Activated effector memory CD4-positive, alpha-beta T cell treated with anti-CD3 and anti-CD28 coated beads, Interleukin-2, amount 50 U/mL, for 16 hours (primary cell): ENCODE measurements around the gene PRKCD.
A peak's percentile ranks its signal among the peaks of the same experiment; 100 is the strongest.

Experiments used
- DNase-seq: peaks from one replicate; pipeline ENCODE4 v3.0.0-alpha.2; 2020

Gene PRKCD

DNA sequence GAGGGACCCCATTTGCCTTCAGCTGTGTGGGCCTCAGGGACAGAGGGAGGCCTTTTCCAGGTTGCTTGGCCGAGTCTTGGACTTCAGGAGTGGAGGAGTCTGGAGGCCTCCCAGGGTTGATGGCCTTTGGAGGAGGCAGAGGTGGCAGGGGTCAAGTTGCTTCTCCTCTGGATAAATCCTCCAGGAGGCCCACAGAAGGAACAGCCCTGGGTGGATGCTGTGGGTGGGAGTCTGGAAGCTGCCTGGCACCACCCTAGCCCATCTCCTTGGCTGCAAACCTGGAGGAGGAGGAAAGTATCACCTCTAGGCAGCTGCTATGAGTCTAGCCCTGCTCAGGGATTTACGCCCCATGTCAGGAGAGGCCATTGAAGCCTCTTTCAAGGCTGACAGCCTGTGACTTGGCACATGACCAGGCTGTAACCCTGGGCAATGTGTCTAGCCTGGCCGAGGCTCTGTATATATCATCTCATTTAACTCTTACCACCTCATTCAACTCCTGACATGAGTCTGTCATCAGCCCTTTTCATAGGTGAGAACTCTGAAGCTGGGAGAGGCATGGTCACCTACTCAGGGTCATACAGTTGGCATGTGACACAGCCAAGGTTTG is 2.9 kb upstream of the PRKCD start:
- no peak for DNase-seq

DNA sequence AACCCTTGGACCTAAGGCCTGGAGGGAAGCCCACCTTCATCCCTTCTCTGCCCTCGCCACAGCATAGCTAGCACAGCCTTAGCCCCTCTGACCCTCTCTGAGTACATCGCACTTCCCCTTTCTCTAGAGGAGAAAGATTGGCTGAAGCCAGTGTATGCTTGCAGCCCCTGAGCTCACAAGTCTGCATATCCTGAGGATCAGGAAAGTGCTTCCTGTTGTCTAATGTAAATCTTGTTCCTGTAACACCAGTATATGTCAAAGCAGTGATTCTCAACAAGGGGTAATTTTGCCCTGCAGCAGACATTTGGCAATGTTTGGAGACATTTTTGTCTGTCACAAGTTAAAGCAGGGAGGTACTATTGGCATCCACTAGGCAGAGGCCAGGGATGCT is 2.2 kb upstream of the PRKCD start:
- no peak for DNase-seq

DNA sequence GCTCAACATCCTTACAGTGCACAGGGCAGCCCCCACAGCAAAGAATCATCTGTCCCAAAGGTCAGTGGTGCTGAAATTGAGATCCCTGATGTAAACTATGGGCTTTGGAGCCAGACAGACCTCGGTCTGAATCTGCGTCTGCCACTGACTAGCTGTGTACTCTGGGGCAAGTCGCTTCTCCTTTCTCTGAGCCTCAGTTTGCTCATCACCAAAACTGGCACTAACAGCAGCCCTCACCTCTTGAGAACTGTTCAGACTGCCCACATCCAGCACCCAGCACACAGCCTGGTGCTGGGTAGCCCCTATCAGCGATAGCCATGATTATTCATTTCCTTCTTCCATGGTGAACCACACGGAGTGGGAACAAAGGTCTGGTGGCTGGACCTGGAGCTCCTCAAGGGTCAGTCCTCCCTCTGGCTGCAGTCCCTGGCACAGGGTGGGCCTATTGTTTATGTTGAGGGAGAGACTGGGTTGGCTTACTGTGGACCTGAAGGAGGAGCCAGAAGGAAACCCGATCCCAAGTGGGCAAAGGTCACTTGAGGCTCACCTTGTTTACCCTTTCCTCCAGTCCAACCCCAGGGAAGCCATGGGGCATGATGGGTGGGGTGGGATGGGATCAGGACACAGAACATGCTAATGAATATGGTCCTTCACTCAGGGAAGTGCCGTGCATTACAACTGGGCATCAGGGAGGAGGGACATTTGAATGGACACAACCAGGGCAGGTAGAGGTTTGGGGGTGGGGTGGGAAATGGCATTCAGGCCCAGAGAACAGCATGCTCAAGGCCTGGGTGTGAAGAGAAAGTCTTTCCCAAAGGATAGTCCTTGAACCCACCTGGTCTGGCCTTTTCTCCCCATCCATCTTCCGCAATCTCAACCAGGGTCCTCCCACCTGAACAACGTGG is 1.6 kb upstream of the PRKCD start:
- DNase-seq: no peak

DNA sequence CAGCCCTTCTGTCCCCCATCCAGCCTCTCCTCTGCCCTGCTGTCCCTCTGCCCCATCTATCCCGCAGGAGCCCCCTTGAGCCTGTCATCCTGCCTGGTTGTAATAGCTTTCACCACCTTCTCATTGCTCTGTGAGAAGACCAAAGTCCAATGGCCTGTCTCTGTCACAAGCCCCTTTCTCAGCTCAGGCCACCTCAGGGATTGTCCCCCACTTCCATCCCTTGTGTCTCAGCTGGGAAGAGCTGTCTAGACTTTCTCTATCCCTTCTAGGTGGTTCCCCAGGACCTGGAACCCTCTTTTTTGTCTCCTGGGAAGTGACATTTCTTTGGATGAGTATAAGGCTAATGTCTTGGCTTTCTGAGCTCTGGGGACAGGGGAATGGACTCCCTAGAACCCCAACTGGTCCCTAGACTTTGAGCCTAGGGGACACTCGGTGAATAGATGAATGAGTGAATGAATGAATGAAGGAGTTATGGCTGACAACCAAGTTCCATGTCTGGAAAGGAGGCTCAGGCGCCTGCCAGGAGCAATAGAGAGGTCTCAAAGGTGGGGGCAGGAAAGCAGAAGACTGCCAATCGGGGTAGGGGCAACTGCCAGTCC is 849 bp upstream of the PRKCD start:
- no peak for DNase-seq

DNA sequence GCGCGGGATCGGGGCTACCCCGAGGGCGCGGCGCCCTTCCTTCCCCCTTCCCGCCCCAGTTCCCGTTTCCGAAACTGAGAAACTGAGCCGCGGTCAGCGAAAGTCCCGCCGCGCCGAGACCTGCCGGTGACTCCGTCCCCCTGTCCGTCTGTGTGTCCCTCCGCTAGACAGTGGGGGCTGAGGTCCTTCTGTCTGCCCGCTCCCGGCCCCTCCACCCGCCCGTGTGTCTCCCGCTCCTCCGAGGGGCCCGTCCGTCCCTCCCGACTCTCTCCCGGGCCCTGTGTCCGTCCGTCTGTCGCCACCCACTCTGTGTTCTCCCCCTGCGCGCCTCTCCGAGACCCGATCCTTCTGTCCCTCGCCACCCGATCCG is 426 bp downstream of the PRKCD start:
- DNase-seq: no peak

DNA sequence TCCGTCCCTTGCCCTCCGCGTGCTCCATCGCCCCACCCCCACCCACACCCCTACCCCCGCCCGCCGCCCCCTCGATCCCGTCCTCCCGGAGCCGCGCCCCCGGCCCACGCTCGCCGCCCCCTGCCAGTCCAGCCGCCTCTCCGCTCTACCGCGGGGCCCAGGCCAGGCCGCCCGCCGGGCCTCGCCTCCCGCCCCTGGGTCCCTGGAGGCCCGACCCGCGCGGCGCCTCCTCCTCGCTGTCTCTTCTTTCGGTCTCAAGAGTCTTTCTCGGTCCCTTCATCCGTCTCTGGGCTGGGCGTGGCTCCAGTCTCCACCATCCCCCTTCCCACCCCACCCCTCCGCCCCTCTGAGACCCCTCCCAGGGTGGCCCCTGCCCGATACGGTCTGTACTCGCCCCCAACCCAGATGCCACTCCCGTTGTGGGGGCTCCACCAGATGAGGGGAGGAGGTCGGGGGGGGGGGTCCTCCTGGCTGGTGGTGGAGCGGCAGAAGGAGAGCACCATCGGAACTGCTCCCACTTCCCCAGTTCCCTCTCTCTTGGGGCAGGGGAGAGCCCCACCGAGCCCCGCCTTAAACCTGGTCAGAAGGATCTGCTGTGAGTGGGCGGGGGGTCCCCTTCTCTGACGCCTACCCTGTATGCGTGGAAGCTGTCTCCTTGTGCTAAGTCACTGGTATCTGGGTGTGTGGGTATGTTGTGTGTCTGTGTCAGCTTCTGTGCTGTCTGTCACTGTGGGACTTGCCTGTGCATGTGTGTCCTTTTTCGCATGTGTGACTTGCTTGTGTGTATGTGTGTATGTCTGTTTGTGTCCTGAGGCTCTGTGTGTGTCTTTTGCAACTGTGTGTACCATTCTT is 1.0 kb downstream of the PRKCD start:
- peak; percentile 81 for DNase-seq

DNA sequence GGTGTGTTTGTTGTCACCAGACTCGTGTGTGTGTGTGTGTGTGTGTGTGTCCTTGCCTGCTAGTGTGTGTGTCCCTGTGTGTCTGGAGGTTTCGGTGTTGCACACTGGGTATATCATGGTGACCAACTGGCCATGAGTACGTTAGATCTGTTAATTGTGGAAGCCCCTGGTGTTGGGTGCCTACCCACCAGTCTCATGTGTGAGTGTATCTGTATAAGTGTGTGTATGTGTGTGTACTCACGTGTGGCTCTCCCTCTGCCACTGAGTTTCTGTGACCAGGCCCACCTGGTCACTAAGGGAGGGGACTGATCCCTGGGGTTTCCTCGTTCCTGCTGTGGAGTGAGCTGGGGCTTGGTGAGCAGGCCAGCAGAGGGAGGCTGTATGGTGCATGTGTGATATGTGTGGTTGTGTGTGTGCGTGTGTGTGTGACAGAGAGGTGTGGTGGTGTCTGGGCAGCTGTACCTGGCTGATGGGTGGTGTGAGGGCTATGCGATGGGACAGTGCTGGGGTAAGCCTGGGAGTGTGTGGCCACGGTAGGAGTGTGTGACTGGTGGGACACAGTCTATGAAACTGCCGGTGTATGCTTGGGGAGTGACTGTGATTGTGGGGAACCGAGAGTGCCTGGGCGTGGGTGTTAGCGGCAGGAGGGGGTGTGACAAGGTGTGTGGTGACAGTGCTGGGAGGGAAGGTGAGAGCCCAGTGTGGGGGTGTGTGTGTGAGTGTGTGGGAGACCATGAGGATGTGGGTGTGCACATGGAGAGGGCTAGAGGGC is 1.8 kb downstream of the PRKCD start:
- DNase-seq: peak; percentile 82

DNA sequence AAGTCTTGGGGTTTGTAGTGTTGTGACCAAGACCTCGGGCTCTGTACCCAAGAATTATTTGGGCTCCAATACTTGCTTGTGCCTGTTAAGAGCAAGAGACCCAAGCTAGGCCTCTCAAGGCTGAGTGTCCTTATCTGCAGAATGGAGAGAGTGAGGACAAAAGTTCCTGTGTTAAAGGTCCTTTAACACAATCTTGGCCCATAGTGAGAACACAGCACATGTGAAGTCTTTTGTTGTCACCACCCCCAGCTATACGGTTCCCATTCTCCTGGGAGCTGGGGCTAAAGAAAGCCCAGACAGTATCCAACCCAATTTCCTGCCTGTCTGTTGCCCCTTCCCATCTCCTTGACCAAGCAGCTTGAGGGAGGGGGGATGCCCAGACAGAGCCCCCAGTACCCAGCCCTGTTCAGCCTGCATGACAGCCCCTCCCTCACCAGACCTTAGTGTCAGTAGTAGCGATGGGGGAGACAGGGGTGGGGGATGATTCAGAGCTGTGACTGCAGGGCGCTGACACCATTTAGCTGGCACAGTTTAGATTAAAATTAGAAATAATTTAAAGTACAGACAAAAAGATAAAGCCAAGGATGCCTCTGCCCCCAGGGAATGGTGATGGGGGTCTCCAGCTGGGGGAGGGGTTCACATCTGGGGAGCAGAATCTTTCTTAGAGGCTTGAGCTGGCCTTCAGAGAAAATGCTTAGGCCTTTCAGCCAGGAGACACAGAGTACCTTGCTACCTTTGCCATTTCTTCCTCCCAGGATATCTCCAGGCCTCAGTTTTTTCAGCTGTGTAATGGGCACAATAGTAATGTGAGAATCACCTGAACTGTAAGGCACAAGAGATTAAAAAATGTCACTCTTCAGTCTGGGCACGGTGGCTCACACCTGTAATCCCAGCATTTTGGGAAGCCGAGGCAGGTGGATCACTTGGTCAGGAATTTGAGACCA is 2.7 kb downstream of the PRKCD start:
- no peak for DNase-seq

DNA sequence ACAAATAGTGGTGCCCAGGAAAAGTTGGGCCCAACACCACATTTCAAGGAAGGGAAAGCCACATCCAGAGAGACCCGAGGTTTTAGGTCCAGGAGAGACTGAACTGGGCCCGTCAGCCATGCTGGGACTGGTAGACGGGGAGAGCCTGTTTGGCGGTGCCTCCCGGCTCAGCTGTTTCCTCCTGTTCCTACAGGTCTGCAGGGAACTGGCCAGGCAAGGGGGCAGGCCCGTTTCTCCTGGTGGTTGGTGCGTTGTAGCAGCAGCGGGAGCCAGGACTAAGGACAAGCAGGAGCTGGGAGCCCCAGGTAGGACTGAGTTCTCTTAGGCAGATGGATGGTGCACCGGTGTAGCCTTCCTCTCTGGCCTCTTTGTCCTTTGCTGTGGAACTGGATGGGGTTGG is 3.9 kb downstream of the PRKCD start:
- no peak for DNase-seq

DNA sequence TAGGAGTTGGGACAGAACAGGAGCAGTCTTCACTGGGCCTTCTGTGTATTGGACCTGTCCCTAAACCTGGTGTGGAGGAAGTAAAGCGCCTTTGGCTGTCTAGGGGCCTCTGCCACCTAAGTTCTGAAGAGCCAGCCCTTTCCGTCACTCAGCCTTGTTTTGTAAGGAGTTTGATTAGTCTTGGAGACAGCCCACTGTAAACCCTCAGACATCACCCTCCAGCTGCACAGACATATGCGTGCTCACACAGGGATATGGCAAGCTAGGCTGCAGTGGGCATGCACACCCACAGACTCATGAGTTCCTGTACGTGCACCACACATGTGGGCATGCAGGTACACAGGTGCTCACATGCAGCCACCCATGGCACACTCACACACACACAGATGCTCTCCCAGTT is 5.2 kb downstream of the PRKCD start:
- DNase-seq: no peak

DNA sequence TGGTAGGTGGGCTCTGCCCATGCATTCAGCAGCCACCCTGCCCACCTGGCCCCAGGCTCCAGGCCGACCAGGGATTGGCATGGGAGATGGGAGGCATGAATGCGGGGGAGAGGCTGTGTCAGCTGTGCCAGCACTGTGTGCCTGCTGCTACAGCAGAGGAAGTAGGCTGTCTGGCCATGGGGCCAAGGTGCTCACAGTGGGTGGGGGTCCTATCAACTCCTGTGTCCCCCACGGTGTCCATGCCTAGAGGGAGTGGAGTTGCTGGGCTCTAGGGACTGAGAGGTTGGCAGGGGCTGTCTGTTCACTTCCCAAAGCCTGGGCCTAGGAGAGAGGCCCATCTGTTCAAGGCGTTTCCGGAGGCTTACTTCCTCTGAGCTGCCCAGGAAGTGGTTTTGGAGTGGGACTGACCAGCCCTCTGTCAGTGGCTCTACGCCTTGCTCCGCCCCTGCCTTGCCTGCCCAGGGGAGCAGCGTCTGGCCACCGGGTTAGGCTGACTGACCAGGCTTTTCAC is 5.8 kb downstream of the PRKCD start:
- no peak for DNase-seq

DNA sequence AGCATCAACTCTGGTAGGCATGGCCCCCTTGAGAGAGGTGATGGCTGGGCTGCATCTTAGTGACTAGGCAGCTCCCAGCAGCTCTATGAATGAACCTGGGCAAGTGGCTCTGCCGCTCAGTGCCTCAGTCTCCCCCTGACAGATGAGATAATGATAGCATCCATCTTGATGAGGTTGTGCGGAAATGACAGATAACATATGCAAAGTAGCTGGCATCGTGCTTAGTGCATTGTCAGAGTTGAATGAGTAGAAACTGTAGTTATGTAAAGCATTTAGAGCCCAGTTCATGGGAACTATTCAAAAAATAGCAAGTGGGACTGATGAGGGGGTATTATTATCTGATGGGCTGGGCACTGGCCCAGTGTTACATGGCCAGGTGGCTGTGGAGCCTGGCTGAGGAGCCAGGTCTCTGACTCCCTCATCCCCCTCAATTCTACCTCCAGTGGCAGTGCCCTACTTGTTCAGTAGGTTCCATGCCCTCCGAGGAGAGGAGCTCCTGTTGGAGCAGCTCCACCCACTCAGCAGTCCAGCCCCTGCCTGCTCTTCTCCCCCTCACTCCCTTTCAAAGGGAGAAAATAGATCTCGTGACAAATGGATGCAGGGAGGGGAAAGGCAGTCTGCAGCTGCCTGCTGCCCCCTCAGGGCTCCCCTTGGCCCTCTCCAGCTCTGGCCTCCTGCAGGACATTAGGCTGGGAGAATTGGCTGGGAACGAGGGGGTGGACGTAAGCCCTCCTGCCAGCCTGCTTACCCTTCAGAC is 6.6 kb downstream of the PRKCD start:
- no peak for DNase-seq

DNA sequence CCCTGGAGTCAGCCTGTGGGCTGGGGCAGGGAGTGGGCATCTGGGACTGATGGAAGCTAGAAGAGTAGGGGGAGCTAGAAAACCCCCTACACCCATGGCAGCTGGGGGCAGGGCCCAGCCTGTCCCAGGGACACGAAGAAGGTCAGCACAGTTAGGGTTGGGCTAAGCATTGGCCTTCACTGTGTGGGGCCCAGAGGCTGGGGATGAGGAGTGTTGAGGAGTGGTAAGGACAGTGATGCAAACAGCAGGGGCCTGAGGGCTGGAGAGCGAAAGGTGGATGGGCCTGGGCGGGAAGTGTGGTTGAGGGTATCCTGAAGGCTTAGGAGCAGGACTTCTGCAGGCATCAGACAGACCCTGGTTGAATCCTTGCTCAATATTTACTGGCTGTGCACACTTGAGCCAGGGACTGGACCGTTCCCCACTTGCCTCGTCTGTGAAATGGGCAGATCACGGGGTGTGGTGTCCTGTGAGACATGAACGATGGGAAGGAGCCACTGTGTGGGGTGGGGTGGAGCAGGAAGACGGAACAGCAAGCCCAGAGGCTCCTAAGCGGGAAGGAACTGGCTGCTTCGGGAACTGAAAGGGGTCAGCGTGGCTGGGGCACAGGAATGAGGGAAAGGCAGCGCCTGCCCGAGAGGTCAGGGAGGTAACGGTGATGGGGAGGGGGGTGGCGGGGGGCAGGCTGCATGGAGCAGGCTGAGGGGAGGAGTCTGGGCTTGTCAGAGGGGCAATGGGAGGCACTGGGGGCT is 7.3 kb downstream of the PRKCD start:
- no peak for DNase-seq

DNA sequence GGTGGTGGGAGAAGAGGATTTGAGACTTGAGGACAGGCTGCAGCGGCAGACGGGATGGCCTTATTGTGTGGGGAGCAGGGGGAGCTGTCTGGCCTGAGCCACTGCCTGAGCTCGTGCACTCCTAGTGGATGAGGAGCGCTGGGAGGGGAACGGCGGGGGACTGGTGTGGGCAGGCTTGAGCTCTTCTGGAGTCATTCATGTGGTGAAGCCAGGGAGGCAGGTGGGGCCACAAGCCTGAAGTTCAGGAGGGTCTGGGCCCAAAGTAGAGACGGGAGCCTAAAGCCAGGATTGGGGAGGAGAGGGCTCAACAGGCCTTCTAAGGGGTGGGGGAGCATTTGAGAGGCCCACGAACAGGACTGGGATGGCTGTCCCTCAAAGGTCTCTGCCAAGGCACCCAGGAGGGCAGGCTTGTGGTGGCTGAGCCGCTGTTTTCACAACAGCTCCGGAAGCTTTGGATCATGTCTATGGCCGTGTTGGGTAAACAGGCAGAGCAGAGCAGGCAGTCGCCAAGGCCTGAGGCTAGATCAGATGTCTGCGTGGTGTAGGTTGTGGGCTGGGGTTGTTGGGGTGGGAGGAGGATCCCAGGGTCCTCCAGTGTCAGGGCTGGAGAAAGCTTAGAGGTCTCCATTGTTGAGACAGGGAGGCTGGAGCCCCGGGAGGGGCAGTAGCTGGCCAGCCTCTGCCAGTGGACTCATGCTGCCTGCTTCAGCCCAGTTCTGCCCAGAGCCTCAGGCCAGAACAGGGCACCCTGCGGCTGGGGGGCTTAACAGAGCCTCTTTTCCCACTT is 8.2 kb downstream of the PRKCD start:
- no peak for DNase-seq

DNA sequence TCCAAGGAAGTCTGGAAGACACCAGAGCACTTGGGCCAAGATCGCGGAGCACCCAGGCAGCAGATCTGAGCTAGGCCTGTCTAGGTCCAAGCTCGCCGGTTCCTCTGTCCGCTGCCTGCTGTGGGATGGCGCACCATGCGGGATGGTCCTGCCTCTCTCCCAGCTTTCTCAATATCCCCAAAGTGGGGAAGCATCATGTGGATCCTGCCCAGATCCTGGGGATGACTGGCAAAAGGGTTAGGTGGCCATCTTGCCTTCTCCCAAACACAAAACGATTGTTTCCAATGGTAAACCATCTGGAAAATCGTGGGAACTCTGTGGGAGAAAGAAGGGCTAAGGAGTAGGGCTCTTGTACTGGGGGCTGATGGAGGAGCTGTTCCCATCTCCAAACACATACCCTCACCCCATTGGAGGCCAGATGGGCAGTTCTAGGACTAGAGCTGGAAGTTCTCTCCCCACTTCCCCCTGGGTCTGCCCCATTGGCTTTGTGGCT is 8.9 kb downstream of the PRKCD start:
- DNase-seq: no peak

DNA sequence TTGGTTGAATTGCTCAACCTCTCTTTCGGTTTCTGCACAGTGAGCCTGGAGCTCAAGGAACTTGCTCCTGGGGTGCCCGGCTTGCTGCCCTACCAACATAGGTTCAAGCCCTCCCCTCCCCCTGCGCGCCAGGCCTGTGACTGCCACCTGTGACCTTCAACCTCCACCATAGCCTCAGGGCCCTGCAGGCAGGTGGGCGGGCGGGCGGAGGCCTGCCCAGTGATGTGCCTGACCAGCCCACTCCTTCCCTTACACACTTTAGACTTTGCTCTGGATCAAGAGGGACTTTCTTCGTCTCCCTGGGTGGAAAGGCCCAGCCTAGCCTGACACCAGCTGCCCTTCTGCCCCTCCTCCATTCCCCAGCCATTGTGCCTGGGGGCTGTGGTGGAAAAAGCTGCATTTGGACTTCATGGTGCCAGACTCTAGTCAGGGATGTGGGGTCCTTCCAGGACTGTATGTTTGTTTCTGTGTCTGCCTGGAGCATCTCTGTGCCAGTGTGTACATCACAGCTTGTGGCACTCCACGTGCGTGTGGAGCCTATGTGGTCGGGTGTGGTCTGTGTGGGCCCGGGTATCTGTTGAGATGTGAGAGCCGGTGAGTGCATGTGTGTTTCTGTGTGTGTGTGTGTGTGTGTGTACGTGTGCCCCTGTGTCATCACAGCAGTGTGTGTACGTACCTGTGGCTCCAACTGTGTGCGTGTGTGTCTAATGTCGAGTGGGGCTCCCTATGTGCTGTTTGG is 9.5 kb downstream of the PRKCD start:
- DNase-seq: no peak

DNA sequence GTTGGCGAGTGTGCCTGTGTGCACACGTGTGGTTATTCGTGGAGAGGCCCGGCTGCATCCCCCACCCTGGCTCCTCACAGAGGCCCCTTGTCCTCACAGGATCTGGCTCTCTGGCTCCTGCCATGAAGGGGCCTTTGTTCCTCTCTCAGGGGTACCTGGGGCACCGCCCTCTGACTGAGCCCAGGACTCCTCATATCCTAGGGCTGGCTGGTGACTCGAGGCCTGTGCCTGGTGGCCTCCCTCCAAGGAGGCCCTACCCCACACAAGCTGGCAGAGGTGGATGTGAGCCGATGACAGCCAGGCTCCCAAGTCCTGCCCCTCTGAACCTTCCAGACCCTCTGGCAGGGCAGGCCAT is 10.0 kb downstream of the PRKCD start:
- DNase-seq: no peak
